Ureter (tissue), 1 donor: ENCODE data around the gene PXT1. TPM values are rescaled to one million over a fixed set of nuclear protein-coding genes. Genes with fewer than 3 reads are reported as not detected.
"Not testable (repeated sequence)": the region's sequence is repeated elsewhere in the genome, so short reads cannot be mapped to it uniquely, and the experiment has no call there.

Experiments used
- DNase-seq: peaks from one replicate; pipeline ENCODE4 v3.0.0-alpha.2; 2020; ENCODE audit warnings: low spot score
- total RNA-seq: library from RNA; stranded (reverse); gene quantifications from one replicate; pipeline ENCODE4 v1.2.4, GENCODE V29; 2023
- donor health status: DM: yes; HTN: yes; CAD: no.

The PXT1 gene
- not detected for total RNA-seq

GRCh38 chr6:36442671-36443470 is at the start of gene PXT1, which contains the start of gene KCTD20:
TSS of gene PXT1 (minus strand) at chr6:36442854. CDS start at chr6:36426082, 16,772 bp downstream.
TSS of gene KCTD20 (plus strand) at chr6:36443000. CDS start at chr6:36470098, 27,098 bp downstream.
- DNase-seq = peak; percentile 90

- no peak for DNase-seq
These were observed 49.4 kb upstream of the PXT1 start for GRCh38 chr6:36492092-36492491.

- no peak for DNase-seq
These were observed 48.8 kb upstream of the PXT1 start for GRCh38 chr6:36491378-36491965.

- no peak for DNase-seq
These were observed 46.8 kb upstream of the PXT1 start for GRCh38 chr6:36489426-36489825.

GRCh38 chr6:36488221-36488620 is 45.6 kb upstream of the PXT1 start:
- no peak for DNase-seq

GRCh38 chr6:36487698-36488097 is 45.0 kb upstream of the PXT1 start:
- DNase-seq = no peak

GRCh38 chr6:36484736-36485135 is 42.1 kb upstream of the PXT1 start:
- no peak for DNase-seq

GRCh38 chr6:36483326-36483725 is 40.7 kb upstream of the PXT1 start:
- DNase-seq = not testable (repeated sequence)

GRCh38 chr6:36479256-36479655 is 36.6 kb upstream of the PXT1 start:
- DNase-seq = no peak

GRCh38 chr6:36478051-36478526 is 35.4 kb upstream of the PXT1 start:
- no peak for DNase-seq

GRCh38 chr6:36469946-36470345 is 27.3 kb upstream of the PXT1 start:
- no peak for DNase-seq

- no peak for DNase-seq
These were observed 26.6 kb upstream of the PXT1 start for GRCh38 chr6:36469148-36469661.

- no peak for DNase-seq
These were observed 25.0 kb upstream of the PXT1 start for GRCh38 chr6:36467625-36468024.

GRCh38 chr6:36464233-36464632 is 21.6 kb upstream of the PXT1 start:
- no peak for DNase-seq

- no peak for DNase-seq
These were observed 21.0 kb upstream of the PXT1 start for GRCh38 chr6:36463676-36464075.

GRCh38 chr6:36461646-36462045 is 19.0 kb upstream of the PXT1 start:
- DNase-seq = no peak

- DNase-seq = no peak
These were observed 18.3 kb upstream of the PXT1 start for GRCh38 chr6:36460916-36461315.

- no peak for DNase-seq
These were observed 16.8 kb upstream of the PXT1 start for GRCh38 chr6:36459501-36459900.

- DNase-seq = peak; percentile 58
These were observed 12.9 kb upstream of the PXT1 start for GRCh38 chr6:36455486-36456027.

- not testable (repeated sequence) for DNase-seq
These were observed 10.2 kb upstream of the PXT1 start for GRCh38 chr6:36452897-36453296.

- not testable (repeated sequence) for DNase-seq
These were observed 6.5 kb upstream of the PXT1 start for GRCh38 chr6:36449173-36449572.

- DNase-seq = no peak
These were observed 3.0 kb upstream of the PXT1 start for GRCh38 chr6:36445621-36446020.

GRCh38 chr6:36444470-36444869 is 1.8 kb upstream of the PXT1 start:
- no peak for DNase-seq
